H1 (cell line): ENCODE data around the gene CNBP. TPM values are rescaled to one million over a fixed set of nuclear protein-coding genes. Genes with fewer than 3 reads are reported as not detected.

Source experiments
- CTCF ChIA-PET: fragments of 300-600 bp; sonication (Branson Sonifier 250); formaldehyde crosslinking; loops from one replicate; lab custom pipeline; 2021; ENCODE audit not compliant: partially characterized antibody; lab: Charles Lee
- POLR2A ChIA-PET: fragments of 300-600 bp; sonication (Branson Sonifier 250); formaldehyde crosslinking; loops from one replicate; lab custom pipeline; 2021; ENCODE audit warnings: inconsistent platforms; ENCODE audit not compliant: partially characterized antibody; lab: Charles Lee
- DNase-seq, 2 experiments: peaks; one replicate each; pipeline versions ENCODE4 v3.0.0 to v3.0.0-alpha.2; 2010 to 2022; ENCODE audit warnings: low spot score in 2 of 2, low read depth in 1 of 2, mixed read lengths in 1 of 2
- FAIRE-seq: peaks from 2 replicates; lab custom pipeline; 2011; peaks lifted over from hg19 to GRCh38; lab: Jason Lieb, UNC
- H2AFZ ChIP-seq: 2 replicates; pipeline ENCODE4 v1.8.1; 2012; ENCODE audit warnings: low read length, inconsistent platforms
- H2AK5ac ChIP-seq: 2 replicates; pipeline ENCODE4 v1.6.1; 2013; ENCODE audit warnings: low read depth, low read length
- H2BK120ac ChIP-seq: replicated peaks from 2 replicates; pipeline ENCODE3; 2013; ENCODE audit warnings: low read depth, low read length, inconsistent platforms
- H2BK12ac ChIP-seq: 2 replicates; pipeline ENCODE4 v1.6.1; 2013; ENCODE audit warnings: low read depth, low read length
- H2BK15ac ChIP-seq: 2 replicates; pipeline ENCODE4 v1.6.1; 2013; ENCODE audit warnings: low read length
- H2BK20ac ChIP-seq: 2 replicates; pipeline ENCODE4 v1.6.1; 2013; ENCODE audit warnings: low read length
- H2BK5ac ChIP-seq: 2 replicates; pipeline ENCODE4 v1.6.1; 2013; ENCODE audit warnings: low read depth, low read length
- H3K14ac ChIP-seq: 2 replicates; pipeline ENCODE4 v1.6.1; 2013; ENCODE audit warnings: inconsistent platforms; ENCODE audit not compliant: insufficient read length
- H3K18ac ChIP-seq: 2 replicates; pipeline ENCODE4 v1.6.1; 2013; ENCODE audit warnings: low read length; ENCODE audit errors: extremely low read depth
- H3K23ac ChIP-seq: 2 replicates; pipeline ENCODE4 v1.6.1; 2013; ENCODE audit warnings: inconsistent platforms; ENCODE audit not compliant: insufficient read length
- H3K23me2 ChIP-seq: 2 replicates; pipeline ENCODE4 v1.6.1; 2013; ENCODE audit warnings: low read depth, low read length
- H3K27ac ChIP-seq: 2 replicates; pipeline ENCODE4 v1.6.1; 2011; ENCODE audit warnings: low read depth, low read length, inconsistent platforms
- H3K27me3 ChIP-seq, 4 experiments: replicated peaks in 1 of 4; 1 replicate in 1 of 4; 2 replicates in 3 of 4; pipeline versions ENCODE4 v1.6.1 to v1.8.1; 2011 to 2013; ENCODE audit warnings: low read length in 3 of 4, mild to moderate bottlenecking in 3 of 4, inconsistent platforms in 2 of 4, mixed read lengths in 2 of 4, moderate library complexity in 1 of 4; ENCODE audit not compliant: control insufficient read depth in 3 of 4, insufficient read depth in 3 of 4; ENCODE audit errors: extremely low read depth in 1 of 4
- H3K36me3 ChIP-seq, 4 experiments: 2 replicates each; pipeline versions ENCODE4 v1.6.1 to v1.8.1; 2011 to 2013; ENCODE audit warnings: mild to moderate bottlenecking in 4 of 4, low read length in 3 of 4, moderate library complexity in 2 of 4, control low read depth in 1 of 4, inconsistent platforms in 1 of 4; ENCODE audit not compliant: insufficient read depth in 4 of 4, control insufficient read depth in 2 of 4
- H3K4ac ChIP-seq: replicated peaks from 2 replicates; pipeline ENCODE3; 2013; ENCODE audit warnings: low read length, low read depth, mixed read lengths, inconsistent platforms; ENCODE audit not compliant: insufficient read length
- H3K4me1 ChIP-seq, 4 experiments: replicated peaks in 1 of 4; 1 replicate in 1 of 4; 2 replicates in 3 of 4; pipeline versions ENCODE4 v1.6.1 to v1.8.1; 2011 to 2013; ENCODE audit warnings: low read length in 3 of 4, inconsistent platforms in 2 of 4, mixed read lengths in 1 of 4; ENCODE audit not compliant: insufficient read depth in 4 of 4, control insufficient read depth in 3 of 4
- H3K4me2 ChIP-seq, 2 experiments: 2 replicates each; pipeline versions ENCODE4 v1.6.1 to v1.8.1; 2011 to 2013; ENCODE audit warnings: low read depth in 2 of 2, low read length in 2 of 2, control low read depth in 1 of 2, inconsistent platforms in 1 of 2, mild to moderate bottlenecking in 1 of 2; ENCODE audit not compliant: insufficient read depth in 1 of 2
- H3K4me3 ChIP-seq, 4 experiments: fragments of 200-600, 300-600 bp in 1 of 4; sonication (generic), shearing (Covaris generic), sonication (Bioruptor Twin) in 1 of 4; 2 replicates each; pipeline versions ENCODE4 v1.5.1 to v1.8.1; 2011 to 2016; ENCODE audit warnings: low read length in 4 of 4, low read depth in 3 of 4, control low read depth in 2 of 4, inconsistent platforms in 2 of 4, mild to moderate bottlenecking in 2 of 4, mixed read lengths in 1 of 4, moderate library complexity in 1 of 4; ENCODE audit not compliant: insufficient read depth in 2 of 4; ENCODE audit errors: extremely low read depth in 1 of 4
- H3K56ac ChIP-seq: replicated peaks from 2 replicates; pipeline ENCODE3; 2013; ENCODE audit warnings: low read depth, mild to moderate bottlenecking, mixed read lengths, low read length, inconsistent platforms; ENCODE audit not compliant: insufficient read length
- H3K79me1 ChIP-seq: 2 replicates; pipeline ENCODE4 v1.6.1; 2013; ENCODE audit warnings: low read depth, low read length, control low read depth
- H3K79me2 ChIP-seq, 2 experiments: 2 replicates each; pipeline versions ENCODE4 v1.6.1 to v1.8.1; 2012 to 2013; ENCODE audit warnings: low read length in 2 of 2, mild to moderate bottlenecking in 2 of 2, inconsistent platforms in 1 of 2; ENCODE audit not compliant: insufficient read depth in 2 of 2, control insufficient read depth in 1 of 2
- H3K9ac ChIP-seq, 4 experiments: replicated peaks in 1 of 4; 1 replicate in 1 of 4; 2 replicates in 3 of 4; pipeline versions ENCODE4 v1.6.1 to v1.8.1; 2011 to 2013; ENCODE audit warnings: low read depth in 3 of 4, low read length in 3 of 4, control low read depth in 2 of 4, mild to moderate bottlenecking in 2 of 4, moderate library complexity in 2 of 4, inconsistent platforms in 1 of 4; ENCODE audit errors: extremely low read depth in 1 of 4
- H3K9me3 ChIP-seq, 2 experiments: 2 replicates each; pipeline versions ENCODE4 v1.6.1 to v1.8.1; 2012 to 2013; ENCODE audit warnings: mild to moderate bottlenecking in 2 of 2, moderate library complexity in 2 of 2, control low read depth in 1 of 2, inconsistent platforms in 1 of 2, low read depth in 1 of 2, low read length in 1 of 2, mixed read lengths in 1 of 2; ENCODE audit not compliant: insufficient read depth in 2 of 2
- H4K20me1 ChIP-seq, 2 experiments: replicated peaks in 1 of 2; 2 replicates each; pipeline versions ENCODE3 to v1.8.1; 2011 to 2013; ENCODE audit warnings: inconsistent platforms in 2 of 2, low read length in 2 of 2, mild to moderate bottlenecking in 1 of 2; ENCODE audit not compliant: insufficient read depth in 2 of 2, control insufficient read depth in 1 of 2
- H4K5ac ChIP-seq: 2 replicates; pipeline ENCODE4 v1.6.1; 2013; ENCODE audit warnings: low read length, low read depth, mixed read lengths, inconsistent platforms; ENCODE audit not compliant: insufficient read length
- H4K8ac ChIP-seq: 2 replicates; pipeline ENCODE4 v1.8.0; 2013; ENCODE audit warnings: mild to moderate bottlenecking, moderate library complexity, low read length, inconsistent platforms; ENCODE audit not compliant: insufficient read depth; ENCODE audit errors: extremely low read depth
- H4K91ac ChIP-seq: replicated peaks from 2 replicates; pipeline ENCODE3; 2013; ENCODE audit warnings: low read length, mixed read lengths, inconsistent platforms; ENCODE audit not compliant: insufficient read length
- ATF3 ChIP-seq: IDR thresholded peaks from 2 replicates; pipeline ENCODE4 v1.6.1; 2011; ENCODE audit warnings: low read depth, mild to moderate bottlenecking, low read length; ENCODE audit not compliant: insufficient read depth
- CBX5 ChIP-seq: fragments of 300-800, 300-1000 bp; sonication (generic); IDR thresholded peaks from 2 replicates; pipeline ENCODE4 v1.7.1; 2016; ENCODE audit warnings: antibody characterized with exemption, low read length, low read depth
- GTF2F1 ChIP-seq: IDR thresholded peaks from 2 replicates; pipeline ENCODE4 v1.6.1; 2012; ENCODE audit warnings: low read depth, low read length, improper control_type of control experiment, borderline replicate concordance
- HDAC2 ChIP-seq, 2 experiments: fragments of 300-600 bp in 1 of 2; sonication (generic) in 1 of 2; IDR thresholded peaks; 2 replicates each; pipeline ENCODE4 v1.6.1; 2011 to 2012; ENCODE audit warnings: low read depth in 2 of 2, low read length in 2 of 2, mild to moderate bottlenecking in 2 of 2, moderate library complexity in 2 of 2, borderline replicate concordance in 1 of 2, inconsistent platforms in 1 of 2
- POLR2A ChIP-seq, 2 experiments: IDR thresholded peaks; 1 replicate in 1 of 2; 2 replicates in 1 of 2; pipeline ENCODE4 v1.6.1; 2011; ENCODE audit warnings: low read depth in 2 of 2, low read length in 2 of 2, mild to moderate bottlenecking in 2 of 2; ENCODE audit errors: control extremely low read depth in 1 of 2
- POLR2AphosphoS5 ChIP-seq: IDR thresholded peaks from 2 replicates; pipeline ENCODE4 v1.6.1; 2011; ENCODE audit warnings: low read depth, low read length
- RBBP5 ChIP-seq: IDR thresholded peaks from 2 replicates; pipeline ENCODE4 v1.7.1; 2012; ENCODE audit warnings: low read depth, mild to moderate bottlenecking, inconsistent platforms, low read length, moderate library complexity, borderline replicate concordance
- SP4 ChIP-seq: IDR thresholded peaks from 2 replicates; pipeline ENCODE4 v1.6.1; 2012; ENCODE audit warnings: low read length, inconsistent platforms
- WGBS, 2 experiments: shearing (Covaris generic) in 1 of 2; methylation state at CpG; one replicate each; pipeline versions ENCODE4 v1.1.6 to v1.1.7; 2013 to 2015; ENCODE audit warnings: low lambda C conversion rate in 2 of 2, mixed read lengths in 2 of 2, inconsistent platforms in 1 of 2, low coverage in 1 of 2, missing lambda C conversion rate in 1 of 2; ENCODE audit not compliant: insufficient replicate concordance in 2 of 2, insufficient coverage in 1 of 2, insufficient read length in 1 of 2; ENCODE audit errors: extremely low coverage in 1 of 2, missing lambda C conversion rate in 1 of 2; 5-methylcytosine and 5-hydroxymethylcytosine counted together
- polyA plus RNA-seq, 7 experiments: library from polyadenylated mRNA; depleted of rRNA in 3 of 7; stranded (reverse) in 5 of 7; unstranded in 2 of 7; fragments of >200 nt in 5 of 7; fragments of 200-250 nt in 2 of 7; gene quantifications; 1 replicate in 5 of 7; 2 replicates in 1 of 7; 4 replicates in 1 of 7; pipeline versions ENCODE4 v1.2.1 to v1.2.3, GENCODE V29; 2011 to 2013; ENCODE audit warnings: missing spikeins in 2 of 7, mixed read lengths in 2 of 7
- total RNA-seq: library from RNA; stranded (reverse); fragmentation: NEBNext Ultra II Directional; extraction: Animal tissue kit (Norgen Biotek cat#: 25700); gene quantifications from 2 replicates; pipeline ENCODE4 v1.2.1, GENCODE V29; 2021

CNBP gene
- total and polyA plus RNA-seq, 2 of the 8 experiments (the other 6 are each of a cell fraction or from before 2014, with no cell fraction given): 315 to 371 TPM

GRCh38 chr3:129176051-129176450, 7.6 kb downstream of the CNBP start:
- Histone ChIP-seq H2BK15ac (no peak overlapping the region), H3K27ac (no peak overlapping the region), H2BK120ac (no peak overlapping the region), H2BK12ac (no peak overlapping the region), H2BK20ac (no peak overlapping the region), H4K5ac (no peak overlapping the region), H3K23me2 (no peaks in the 10 kb centered on the region), H3K9ac (no peak overlapping the region), H3K4me1 (peaks cover 0 to 4% (median 0%) of the 10 kb centered on the region in 4 experiments; a peak in 1 of 7 replicates), H2BK5ac (no peak overlapping the region), H3K14ac (no peak overlapping the region), H4K91ac (no peak overlapping the region), H3K56ac (no peak overlapping the region), H3K9me3 (no peaks in the 10 kb centered on the region), H3K18ac (no peak overlapping the region), H3K79me1 (no peaks in the 10 kb centered on the region; the same call in 1 of the 2 replicates), H3K23ac (no peak overlapping the region), H4K20me1 (peaks cover 35 to 40% of the 10 kb centered on the region in 2 experiments), H2AFZ (no peak overlapping the region), H3K27me3 (no peaks in the 10 kb centered on the region), H3K4me3 (no peak overlapping the region), H4K8ac (no peak overlapping the region), H3K4me2 (no peak overlapping the region), H3K36me3 (peaks cover 6 to 67% (median 23%) of the 10 kb centered on the region in 4 experiments), H2AK5ac (no peak overlapping the region), H3K4ac (no peak overlapping the region), H3K79me2 (peaks cover 60 to 99% of the 10 kb centered on the region in 2 experiments)
- no peak for FAIRE-seq
- TF ChIP-seq CBX5: no peak
- no peak for TF ChIP-seq SP4
- no peak for TF ChIP-seq RBBP5
- TF ChIP-seq GTF2F1: no peak
- no peak for TF ChIP-seq ATF3
- peak in 1 of 2 experiments; percentile 50; a peak in 1 of 3 replicates for TF ChIP-seq POLR2A (IDR thresholded peaks at IDR 0.05; ENCODE audit: control extremely low read depth in 1 of 2, low read depth in 2 of 2, low read length in 2 of 2)
- TF ChIP-seq POLR2AphosphoS5: peak; percentile 37; the same call in 1 of the 2 replicates
- TF ChIP-seq HDAC2 (IDR thresholded peaks at IDR 0.05; ENCODE audit: borderline replicate concordance in 1 of 2, low read depth in 2 of 2, low read length in 2 of 2): no peak
- POLR2A ChIA-PET: interaction anchor here (0.6 to 1.3 kb wide), 3 partner anchors 70 to 449 kb away, joined by 3 to 4 read pairs (median 4); no protein-coding TSS in a partner anchor
- WGBS, 2 experiments: 100% methylated on average over 1 of the region's 1 CpG; no CpG with 5 or more reads in 1 of the 2 experiments
- CTCF ChIA-PET: interaction anchor here (1.1 to 1.9 kb wide), 2 partner anchors 13 to 69 kb away, joined by 3 to 5 read pairs; no protein-coding TSS in a partner anchor
- DNase-seq: no peak
